Stimulated activated naive CD8-positive, alpha-beta T cell treated with anti-CD3 and anti-CD28 coated beads, Interleukin-15, Interleukin-2, amounts not matched to agents 100 ng/mL and 50 ng/mL, for 24 hours (primary cell): ENCODE results near the gene LCT.
"Not testable (repeated sequence)": the region's sequence is repeated elsewhere in the genome, so short reads cannot be mapped to it uniquely, and the experiment has no call there.

ENCODE experiments used
- H3K27ac Mint-ChIP-seq: one replicate; pipeline ENCODE4 v1.8.0; 2021; ENCODE audit warnings: mild to moderate bottlenecking, mixed read lengths
- H3K27me3 Mint-ChIP-seq: one replicate; pipeline ENCODE4 v1.8.0; 2021; ENCODE audit warnings: mixed read lengths
- H3K36me3 Mint-ChIP-seq: one replicate; pipeline ENCODE4 v1.8.0; 2021; ENCODE audit warnings: low read depth, mixed read lengths
- H3K4me1 Mint-ChIP-seq: one replicate; pipeline ENCODE4 v1.8.0; 2021; ENCODE audit warnings: low read depth, mixed read lengths
- H3K4me3 Mint-ChIP-seq: one replicate; pipeline ENCODE4 v1.8.0; 2021; ENCODE audit warnings: mild to moderate bottlenecking, mixed read lengths
- H3K9me3 Mint-ChIP-seq: one replicate; pipeline ENCODE4 v1.8.0; 2021; ENCODE audit warnings: mixed read lengths

Gene LCT

DNA sequence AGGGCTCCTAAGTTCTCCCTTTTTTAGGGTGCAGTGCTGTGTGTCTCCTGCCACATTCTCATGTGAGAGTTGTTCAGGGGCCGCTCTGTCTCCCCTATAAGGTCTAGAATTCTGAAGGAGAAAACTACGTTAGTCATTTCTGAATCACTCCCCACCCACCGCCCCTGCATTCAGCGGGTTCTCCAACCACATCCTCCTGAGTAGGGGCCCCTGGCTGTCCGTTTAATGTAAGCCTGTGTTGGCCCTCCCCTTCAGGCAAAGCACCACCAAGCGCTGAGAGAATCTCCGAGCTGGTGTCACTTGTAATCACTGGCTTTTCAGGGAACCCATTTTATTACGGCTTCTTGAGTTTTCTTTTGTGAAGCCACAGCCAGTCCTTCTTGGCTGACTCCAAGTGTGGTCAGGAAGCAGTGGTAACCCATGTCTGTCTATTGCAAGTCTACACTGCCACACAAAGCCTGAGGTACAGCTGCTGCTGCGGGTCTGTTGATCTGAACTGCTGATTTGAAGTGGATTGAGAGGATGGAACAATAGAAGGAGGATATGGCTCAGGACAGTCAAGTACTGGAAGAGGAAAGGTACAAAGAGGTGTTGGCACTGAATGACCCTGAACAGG is 16.9 kb downstream of the LCT start:
- Mint-ChIP-seq H3K4me1 (peaks cover 61% of the 10 kb centered on the region), H3K36me3 (peaks cover 18% of the 10 kb centered on the region), H3K4me3 (peak overlapping the region; percentile 85), H3K27me3 (no peaks in the 10 kb centered on the region), H3K27ac (peak overlapping the region; percentile 92), H3K9me3 (peaks cover 16% of the 10 kb centered on the region)

DNA sequence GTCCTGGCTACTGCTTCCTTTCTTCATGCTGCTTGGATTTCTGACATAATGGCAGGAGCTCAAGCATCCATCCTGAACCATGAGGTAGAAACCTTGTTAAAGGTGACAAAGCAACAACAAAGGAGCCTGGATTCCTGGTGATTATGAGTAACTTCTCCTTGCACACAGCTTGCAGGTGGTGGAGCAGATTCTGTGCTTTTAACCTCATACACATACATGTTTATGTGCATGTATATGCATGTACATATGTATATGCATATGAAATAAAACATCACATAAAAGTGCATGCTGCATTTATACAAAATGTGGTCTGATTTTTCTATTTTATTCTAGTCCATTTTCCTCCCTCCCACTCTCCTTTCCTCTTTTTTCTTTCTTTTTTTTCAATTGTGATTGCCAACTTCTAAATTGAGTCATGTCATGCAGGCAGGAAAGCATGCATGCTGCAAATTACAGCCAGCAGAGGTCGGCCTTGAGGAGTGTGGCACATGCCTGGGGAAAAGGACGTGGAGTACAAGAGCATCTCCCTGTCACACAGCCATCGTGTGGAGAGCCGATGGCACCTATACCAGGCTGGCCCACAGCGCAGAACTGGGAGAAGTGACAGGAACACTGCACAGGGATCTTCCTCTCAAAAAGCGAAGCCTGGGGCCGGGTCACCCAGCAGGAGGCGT is 17.9 kb downstream of the LCT start:
- peak overlapping the region; percentile 85 for H3K4me3 Mint-ChIP-seq
- peaks cover 19% of the 10 kb centered on the region for H3K9me3 Mint-ChIP-seq
- H3K36me3 Mint-ChIP-seq, result peaks cover 21% of the 10 kb centered on the region
- H3K27me3 Mint-ChIP-seq, result no peaks in the 10 kb centered on the region
- H3K27ac Mint-ChIP-seq, result peak overlapping the region; percentile 92
- H3K4me1 Mint-ChIP-seq, result peaks cover 71% of the 10 kb centered on the region

DNA sequence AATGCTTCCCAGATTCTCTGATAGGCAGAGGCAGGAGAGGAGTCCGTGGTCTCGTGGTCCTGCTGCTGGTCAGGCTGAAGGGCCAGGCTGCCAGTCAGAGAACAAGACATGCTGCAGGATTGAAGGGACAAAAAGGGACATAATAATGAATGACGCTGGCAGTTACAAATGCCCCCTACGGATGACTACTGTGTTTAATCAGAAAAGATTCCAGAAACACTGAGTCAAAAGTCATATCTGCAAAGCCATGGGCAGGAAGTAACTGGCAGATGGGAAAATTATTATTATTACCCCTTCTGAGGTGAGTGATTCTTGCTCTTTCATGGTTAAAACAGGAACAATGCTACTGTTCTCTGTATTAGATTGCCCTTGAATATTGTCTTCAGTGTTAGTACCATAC is 19.0 kb downstream of the LCT start:
- H3K36me3 Mint-ChIP-seq, result peaks cover 17% of the 10 kb centered on the region
- no peak overlapping the region for H3K4me3 Mint-ChIP-seq
- peaks cover 72% of the 10 kb centered on the region for H3K4me1 Mint-ChIP-seq
- no peak overlapping the region for H3K27ac Mint-ChIP-seq
- peaks cover 22% of the 10 kb centered on the region for H3K9me3 Mint-ChIP-seq
- H3K27me3 Mint-ChIP-seq, result no peaks in the 10 kb centered on the region

DNA sequence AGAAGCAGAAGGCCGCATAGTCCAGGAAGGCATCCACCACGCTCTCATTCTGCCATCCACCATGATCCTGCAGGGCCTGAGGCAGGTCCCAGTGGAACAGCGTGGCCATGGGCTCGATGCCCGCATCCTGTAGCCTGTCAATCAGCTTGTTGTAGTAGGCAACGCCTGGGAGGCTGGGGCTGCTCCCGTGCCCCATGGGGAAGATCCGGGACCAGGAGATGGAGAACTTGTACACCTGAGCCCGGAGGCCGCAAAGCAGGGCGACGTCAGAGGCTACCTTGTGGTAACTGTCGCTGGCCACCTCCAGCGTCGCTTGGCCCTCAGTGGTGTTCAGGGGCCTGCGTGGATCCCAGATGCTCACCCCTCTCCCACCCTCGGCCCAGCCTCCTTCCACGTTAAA is 19.5 kb downstream of the LCT start:
- H3K27me3 Mint-ChIP-seq, result no peaks in the 10 kb centered on the region

DNA sequence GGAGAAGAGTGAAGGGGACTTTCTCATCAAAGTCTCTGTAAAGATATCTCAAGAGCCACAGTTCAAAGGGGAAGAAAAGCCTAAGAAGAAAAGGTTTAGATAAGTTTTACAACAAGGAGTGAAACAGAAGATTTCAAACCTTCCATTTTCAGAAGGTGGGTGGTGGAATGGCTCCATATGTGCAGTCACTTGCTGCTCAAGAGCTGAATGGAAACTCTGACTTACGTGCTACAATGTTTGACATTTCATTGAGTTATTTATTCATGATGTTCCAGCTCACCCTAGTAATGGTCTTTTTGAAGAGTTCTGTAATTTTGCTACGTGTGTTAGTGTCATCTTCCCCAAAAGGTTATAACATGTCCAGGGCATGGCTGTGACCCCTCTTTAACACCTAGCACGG is 21.7 kb downstream of the LCT start:
- Mint-ChIP-seq H3K36me3 (peaks cover 4% of the 10 kb centered on the region), H3K4me3 (peak overlapping the region; percentile 46), H3K27me3 (no peaks in the 10 kb centered on the region), H3K4me1 (peaks cover 52% of the 10 kb centered on the region), H3K9me3 (peaks cover 21% of the 10 kb centered on the region), H3K27ac (peak overlapping the region; percentile 93)

More for the DNA sequence above, 19.5 kb downstream of the LCT start:
- Mint-ChIP-seq H3K36me3 (peaks cover 12% of the 10 kb centered on the region), H3K4me3 (no peak overlapping the region), H3K9me3 (peaks cover 22% of the 10 kb centered on the region), H3K27ac (no peak overlapping the region), H3K4me1 (peaks cover 72% of the 10 kb centered on the region)

DNA sequence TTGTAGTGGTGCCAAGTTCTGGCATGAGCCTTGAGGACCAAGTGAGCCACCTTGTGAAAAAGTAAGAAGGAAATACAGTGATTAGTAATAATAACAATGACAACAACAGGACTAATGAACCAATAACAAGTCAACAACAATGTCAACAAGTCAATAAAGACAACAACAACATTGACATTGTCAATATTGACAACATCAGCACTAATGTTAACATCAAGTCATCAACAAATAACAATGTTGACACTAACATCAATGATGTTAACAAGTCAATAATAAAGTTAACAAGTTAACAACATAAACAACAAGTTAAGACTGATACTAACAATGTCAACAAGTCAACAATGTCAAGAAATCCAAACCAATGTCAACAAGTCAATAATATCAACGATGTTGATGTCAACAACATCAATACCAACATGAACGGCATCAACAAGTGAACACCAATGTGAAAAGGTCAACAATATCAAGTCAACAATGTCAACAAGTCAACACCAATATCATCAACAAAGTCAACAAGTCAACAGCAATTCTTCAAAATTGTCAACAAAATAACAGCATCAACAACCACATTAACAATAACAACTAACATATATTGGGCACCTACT is 24.0 kb downstream of the LCT start:
- Mint-ChIP-seq H3K4me1 (peaks cover 29% of the 10 kb centered on the region), H3K27ac (no peak overlapping the region), H3K36me3 (peaks cover 4% of the 10 kb centered on the region)

DNA sequence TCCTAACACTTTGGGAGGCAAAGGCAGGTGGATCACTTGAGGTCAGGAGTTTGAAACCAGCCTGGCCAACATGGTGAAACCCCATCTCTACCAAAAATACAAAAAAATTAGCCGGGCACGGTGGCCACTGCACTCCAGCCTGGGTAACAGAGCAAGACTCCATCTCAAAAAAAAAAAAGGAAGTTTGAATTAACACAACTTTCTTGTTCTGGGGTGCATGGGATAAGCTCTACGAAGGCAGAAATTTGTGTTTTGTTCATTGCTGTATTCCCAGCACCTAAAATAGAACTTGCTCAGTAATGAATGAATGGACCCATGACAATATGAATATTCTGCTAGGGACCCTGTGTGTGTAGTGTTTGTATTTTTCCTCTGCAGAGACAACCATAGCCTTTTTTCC is 29.1 kb downstream of the LCT start:
- H3K27me3 Mint-ChIP-seq, H3K4me3 Mint-ChIP-seq, H3K36me3 Mint-ChIP-seq, H3K4me1 Mint-ChIP-seq, H3K9me3 Mint-ChIP-seq, H3K27ac Mint-ChIP-seq: not testable (repeated sequence)

More for the DNA sequence above, 24.0 kb downstream of the LCT start:
- Mint-ChIP-seq H3K4me3 (no peak overlapping the region), H3K9me3 (peaks cover 21% of the 10 kb centered on the region), H3K27me3 (no peaks in the 10 kb centered on the region)

DNA sequence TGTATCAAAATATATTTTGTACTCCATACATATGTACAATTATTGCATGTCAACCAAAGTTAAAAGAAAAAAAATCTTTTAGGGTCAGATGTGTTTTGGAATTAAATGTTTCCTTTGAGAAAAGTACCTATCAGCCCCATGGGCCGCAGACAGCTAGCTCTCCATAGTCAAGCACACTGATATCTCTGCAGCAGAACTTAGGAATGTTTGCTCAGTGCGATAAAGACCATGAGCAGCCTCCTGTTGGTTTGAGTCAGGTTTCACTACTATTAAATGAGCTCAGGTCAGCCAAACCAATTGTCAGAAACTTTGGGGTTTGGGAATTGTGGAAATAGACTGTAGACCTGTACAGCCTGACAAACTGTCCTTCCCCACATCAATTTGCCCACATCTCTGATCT is 33.7 kb downstream of the LCT start:
- H3K4me3 Mint-ChIP-seq, result no peak overlapping the region
- H3K9me3 Mint-ChIP-seq, result peaks cover 21% of the 10 kb centered on the region
- peaks cover 6% of the 10 kb centered on the region for H3K36me3 Mint-ChIP-seq
- no peaks in the 10 kb centered on the region for H3K27me3 Mint-ChIP-seq
- no peak overlapping the region for H3K27ac Mint-ChIP-seq
- H3K4me1 Mint-ChIP-seq, result no peaks in the 10 kb centered on the region

DNA sequence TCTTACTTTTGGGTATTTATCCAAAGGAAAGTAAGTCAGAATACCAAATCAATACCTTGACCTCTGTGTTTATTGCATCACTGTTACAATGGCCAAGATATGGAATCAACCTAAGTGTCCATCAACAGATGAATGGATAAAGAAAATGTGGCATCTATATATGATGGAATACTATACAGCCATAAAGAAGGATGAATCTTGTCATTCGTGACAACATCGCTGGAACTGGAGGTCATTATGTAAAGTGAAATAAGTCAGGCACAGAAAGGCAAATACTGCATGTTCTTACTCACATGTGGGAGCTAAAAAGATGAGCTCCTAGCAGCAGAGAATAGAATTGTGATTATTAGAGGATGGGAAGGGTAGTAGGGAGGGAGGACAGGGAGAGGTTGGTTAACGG is 34.6 kb downstream of the LCT start:
- no peak overlapping the region for H3K4me3 Mint-ChIP-seq
- H3K9me3 Mint-ChIP-seq, result peaks cover 21% of the 10 kb centered on the region
- no peak overlapping the region for H3K27ac Mint-ChIP-seq
- H3K36me3 Mint-ChIP-seq, result peaks cover 6% of the 10 kb centered on the region
- H3K4me1 Mint-ChIP-seq, result peaks cover 3% of the 10 kb centered on the region
- H3K27me3 Mint-ChIP-seq, result no peaks in the 10 kb centered on the region

DNA sequence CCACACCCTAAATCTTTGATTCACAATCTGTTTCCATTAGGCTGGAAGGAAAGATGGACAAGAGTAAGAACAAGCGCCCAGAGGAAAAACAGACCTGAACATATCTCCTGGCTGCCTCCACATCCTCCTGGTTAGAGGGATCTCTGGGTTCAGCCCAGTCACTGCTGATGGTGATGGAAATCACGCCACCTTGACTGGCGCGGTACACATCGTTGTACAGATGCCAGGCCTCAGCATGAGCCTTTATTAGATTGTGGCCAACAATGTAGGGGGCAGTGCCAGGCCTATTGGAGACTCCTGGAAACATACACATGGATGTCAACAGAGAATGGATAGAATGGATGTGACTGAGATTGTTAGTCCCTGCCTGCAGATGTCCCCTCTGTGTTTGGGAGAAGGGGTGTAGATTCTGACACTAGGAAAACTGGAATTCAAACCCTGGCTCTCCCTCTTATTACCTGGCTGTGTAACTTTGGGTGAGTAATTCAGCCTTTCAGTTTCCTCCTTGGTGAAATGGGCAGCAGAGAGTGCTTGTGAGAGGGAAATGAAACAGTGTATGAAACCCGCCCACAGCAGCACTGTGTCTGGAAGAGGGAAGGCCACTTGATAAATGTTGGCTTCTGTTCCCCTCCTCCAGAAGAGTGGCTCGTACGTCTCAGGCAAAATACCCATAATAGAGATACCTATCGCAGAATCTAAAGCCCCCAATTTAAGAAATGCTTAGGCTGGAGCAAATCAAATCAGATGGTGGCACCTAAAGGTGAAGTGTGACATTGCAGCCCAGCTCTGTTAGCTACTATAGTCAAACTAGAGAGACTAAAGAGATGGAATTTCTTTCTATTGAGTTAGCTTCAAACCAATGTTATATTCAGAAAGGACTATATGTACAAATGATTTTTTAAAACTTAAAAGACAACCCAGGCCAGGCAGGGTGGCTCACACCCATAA is 36.2 kb downstream of the LCT start:
- peaks cover 6% of the 10 kb centered on the region for H3K36me3 Mint-ChIP-seq
- no peak overlapping the region for H3K27ac Mint-ChIP-seq
- H3K27me3 Mint-ChIP-seq, result no peaks in the 10 kb centered on the region
- no peak overlapping the region for H3K4me3 Mint-ChIP-seq
- peaks cover 21% of the 10 kb centered on the region for H3K9me3 Mint-ChIP-seq
- H3K4me1 Mint-ChIP-seq, result peaks cover 5% of the 10 kb centered on the region

DNA sequence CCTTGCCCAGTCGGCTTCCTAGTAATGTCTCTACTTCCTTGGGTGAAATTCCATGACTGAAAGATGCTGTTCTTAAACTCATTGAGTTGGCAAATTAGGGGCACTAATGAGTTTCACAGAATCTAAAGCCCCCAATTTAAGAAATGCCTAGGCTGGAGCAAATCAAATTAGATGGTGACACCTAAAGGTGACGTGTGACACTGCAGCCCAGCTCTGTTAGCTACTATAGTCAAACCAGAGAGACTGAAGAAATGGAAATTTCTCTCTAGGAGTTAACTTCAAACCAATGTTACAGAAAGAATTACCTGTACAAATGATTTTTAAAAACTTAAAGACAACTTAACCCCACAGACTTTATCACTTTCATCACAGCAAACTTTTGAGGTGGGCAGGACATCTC is 37.2 kb downstream of the LCT start:
- Mint-ChIP-seq H3K4me1 (peaks cover 10% of the 10 kb centered on the region), H3K27ac (no peak overlapping the region), H3K27me3 (no peaks in the 10 kb centered on the region), H3K4me3 (no peak overlapping the region), H3K36me3 (peaks cover 6% of the 10 kb centered on the region), H3K9me3 (peaks cover 21% of the 10 kb centered on the region)

DNA sequence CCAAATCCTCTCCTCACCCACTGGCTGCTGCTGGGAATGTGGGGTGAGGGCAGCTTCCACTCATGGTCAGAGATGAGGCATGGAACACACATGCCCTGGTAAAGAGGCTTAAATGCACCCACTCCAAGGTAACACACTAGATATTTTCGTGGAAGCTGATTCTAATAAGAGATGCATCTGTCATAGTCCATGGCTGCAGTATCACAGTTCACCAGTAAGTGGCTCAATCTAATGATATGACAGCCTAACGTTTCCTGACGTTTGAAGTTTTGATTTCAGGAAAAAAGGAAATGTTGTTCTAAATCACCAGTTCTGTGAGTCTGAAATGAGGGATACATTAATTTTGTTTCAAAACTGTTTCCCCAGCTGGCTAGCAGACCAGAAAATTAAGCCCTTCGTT is 38.2 kb downstream of the LCT start:
- peaks cover 6% of the 10 kb centered on the region for H3K36me3 Mint-ChIP-seq
- H3K4me3 Mint-ChIP-seq, result no peak overlapping the region
- peaks cover 13% of the 10 kb centered on the region for H3K4me1 Mint-ChIP-seq
- H3K27ac Mint-ChIP-seq, result no peak overlapping the region
- peaks cover 21% of the 10 kb centered on the region for H3K9me3 Mint-ChIP-seq
- no peaks in the 10 kb centered on the region for H3K27me3 Mint-ChIP-seq

DNA sequence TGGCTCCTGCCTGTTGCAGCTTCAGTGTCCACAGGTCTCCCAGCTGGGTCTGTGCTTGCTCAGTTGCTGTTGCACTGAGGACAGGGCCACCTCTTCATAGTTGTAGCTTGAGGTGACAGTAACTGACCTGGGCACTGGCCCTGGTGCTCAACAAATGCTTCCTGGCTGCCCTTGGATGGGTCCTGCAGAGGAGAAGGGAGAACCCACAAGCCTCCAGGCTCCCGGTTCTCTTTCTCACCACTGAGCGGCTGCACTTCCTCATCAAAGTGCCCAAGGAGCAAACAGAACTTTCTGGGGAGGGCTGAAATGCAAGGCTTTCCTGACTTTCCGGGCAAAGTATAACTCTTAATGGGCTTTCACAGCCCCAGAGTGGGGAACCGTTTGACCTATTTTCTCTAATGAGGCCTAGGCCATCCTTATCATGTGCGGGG is 38.7 kb downstream of the LCT start:
- Mint-ChIP-seq H3K4me1 (peaks cover 16% of the 10 kb centered on the region), H3K9me3 (peaks cover 21% of the 10 kb centered on the region), H3K27me3 (no peaks in the 10 kb centered on the region), H3K36me3 (peaks cover 6% of the 10 kb centered on the region), H3K27ac (no peak overlapping the region), H3K4me3 (no peak overlapping the region)

DNA sequence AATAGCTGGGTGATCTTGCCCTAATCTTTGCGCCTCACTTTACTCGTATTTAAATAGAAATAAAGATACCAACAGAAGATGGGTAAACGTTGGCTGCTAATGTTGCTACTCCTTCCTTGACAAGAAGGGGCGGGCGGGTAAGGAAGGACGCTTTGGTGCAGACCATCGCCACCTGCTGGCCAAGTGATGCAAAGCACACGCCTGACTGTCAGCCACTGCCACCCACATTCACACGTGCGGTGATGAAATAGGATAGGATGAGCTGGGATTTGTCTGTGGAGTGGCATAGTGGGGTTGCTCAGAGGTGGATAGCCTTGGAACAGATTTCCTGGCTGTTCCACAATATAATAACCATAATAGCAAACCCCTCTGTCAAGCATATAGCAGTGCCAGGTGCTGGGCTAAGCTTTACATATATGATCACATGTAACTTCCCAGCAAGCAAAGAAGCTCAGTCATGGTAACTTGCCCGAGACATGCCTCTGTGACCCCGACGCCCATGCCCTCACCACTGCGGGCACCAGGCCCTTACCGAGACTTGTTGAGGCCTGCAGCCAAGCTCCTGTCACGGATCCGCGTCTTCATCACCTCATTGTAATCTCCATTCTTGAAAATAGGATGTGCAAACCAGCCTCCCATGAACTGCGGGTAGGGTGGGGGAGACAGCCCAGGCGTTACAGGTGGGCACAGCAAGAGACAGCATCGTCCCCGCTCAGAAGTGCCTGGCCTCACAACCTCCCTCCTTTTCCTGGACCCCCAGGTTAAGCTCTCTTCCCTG is 39.3 kb downstream of the LCT start:
- H3K9me3 Mint-ChIP-seq, result peaks cover 21% of the 10 kb centered on the region
- peaks cover 22% of the 10 kb centered on the region for H3K4me1 Mint-ChIP-seq
- H3K27ac Mint-ChIP-seq, result peak overlapping the region; percentile 66
- no peaks in the 10 kb centered on the region for H3K27me3 Mint-ChIP-seq
- H3K4me3 Mint-ChIP-seq, result no peak overlapping the region
- H3K36me3 Mint-ChIP-seq, result peaks cover 6% of the 10 kb centered on the region
